Measurements from ENCODE around the gene IL1R1. TPM values are rescaled to one million over a fixed set of nuclear protein-coding genes. Genes with fewer than 3 reads are reported as not detected.

IL1R1 gene
- 0.17 TPM for total RNA-seq (ENCODE audit: unreplicated experiment)
- long read RNA-seq = 0 reads

- TF ChIP-seq CTCF (IDR thresholded peaks at IDR 0.05; ENCODE audit: partially characterized antibody, unreplicated experiment) = no peak
- Mint-ChIP-seq H3K4me1 (ENCODE audit: low read depth, unreplicated experiment) (no peaks in the 10 kb centered on the region), H3K27ac (ENCODE audit: unreplicated experiment) (no peak within 1 kb of the TSS), H3K27me3 (ENCODE audit: unreplicated experiment) (peaks cover 9% of the 10 kb centered on the region), H3K36me3 (ENCODE audit: unreplicated experiment) (peaks cover 10% of the 10 kb centered on the region), H3K4me3 (ENCODE audit: unreplicated experiment) (peak within 1 kb of the TSS; percentile 83), H3K9me3 (ENCODE audit: unreplicated experiment) (peaks cover 7% of the 10 kb centered on the region)
- DNase-seq = peak; percentile 51
These were observed at the start of gene IL1R1 for GRCh38 chr2:102141970-102142828. Gene IL1R1, plus strand, starts transcription at chr2:102142746. Its CDS starts 14,979 bp downstream, at chr2:102157725.

- no peaks in the 10 kb centered on the region for H3K27me3 Mint-ChIP-seq (ENCODE audit: unreplicated experiment)
- DNase-seq = no peak
- H3K27ac Mint-ChIP-seq (ENCODE audit: unreplicated experiment) = no peak overlapping the region
- TF ChIP-seq CTCF (IDR thresholded peaks at IDR 0.05; ENCODE audit: partially characterized antibody, unreplicated experiment) = no peak
- H3K36me3 Mint-ChIP-seq (ENCODE audit: unreplicated experiment) = peaks cover 12% of the 10 kb centered on the region
- H3K4me3 Mint-ChIP-seq (ENCODE audit: unreplicated experiment) = no peak overlapping the region
- H3K9me3 Mint-ChIP-seq (ENCODE audit: unreplicated experiment) = no peaks in the 10 kb centered on the region
- H3K4me1 Mint-ChIP-seq (ENCODE audit: low read depth, unreplicated experiment) = no peaks in the 10 kb centered on the region
These were observed 48.9 kb upstream of the IL1R1 start for GRCh38 chr2:102093662-102094061.

- DNase-seq = no peak
- Mint-ChIP-seq H3K27me3 (ENCODE audit: unreplicated experiment) (no peaks in the 10 kb centered on the region), H3K27ac (ENCODE audit: unreplicated experiment) (no peak overlapping the region), H3K4me1 (ENCODE audit: low read depth, unreplicated experiment) (no peaks in the 10 kb centered on the region), H3K4me3 (ENCODE audit: unreplicated experiment) (no peak overlapping the region), H3K9me3 (ENCODE audit: unreplicated experiment) (peaks cover 1% of the 10 kb centered on the region), H3K36me3 (ENCODE audit: unreplicated experiment) (peaks cover 7% of the 10 kb centered on the region)
- no peak for TF ChIP-seq CTCF (IDR thresholded peaks at IDR 0.05; ENCODE audit: partially characterized antibody, unreplicated experiment)
These were observed 47.6 kb upstream of the IL1R1 start for GRCh38 chr2:102094917-102095316.

GRCh38 chr2:102096103-102096502, 46.4 kb upstream of the IL1R1 start:
- no peak for DNase-seq
- H3K4me3 Mint-ChIP-seq (ENCODE audit: unreplicated experiment) = no peak overlapping the region
- TF ChIP-seq CTCF (IDR thresholded peaks at IDR 0.05; ENCODE audit: partially characterized antibody, unreplicated experiment) = no peak
- no peaks in the 10 kb centered on the region for H3K27me3 Mint-ChIP-seq (ENCODE audit: unreplicated experiment)
- no peaks in the 10 kb centered on the region for H3K36me3 Mint-ChIP-seq (ENCODE audit: unreplicated experiment)
- no peak overlapping the region for H3K27ac Mint-ChIP-seq (ENCODE audit: unreplicated experiment)
- H3K4me1 Mint-ChIP-seq (ENCODE audit: low read depth, unreplicated experiment) = no peaks in the 10 kb centered on the region
- peaks cover 3% of the 10 kb centered on the region for H3K9me3 Mint-ChIP-seq (ENCODE audit: unreplicated experiment)

- no peaks in the 10 kb centered on the region for H3K4me1 Mint-ChIP-seq (ENCODE audit: low read depth, unreplicated experiment)
- H3K27ac Mint-ChIP-seq (ENCODE audit: unreplicated experiment) = no peak overlapping the region
- peaks cover 5% of the 10 kb centered on the region for H3K9me3 Mint-ChIP-seq (ENCODE audit: unreplicated experiment)
- no peak for DNase-seq
- H3K4me3 Mint-ChIP-seq (ENCODE audit: unreplicated experiment) = no peak overlapping the region
- no peaks in the 10 kb centered on the region for H3K36me3 Mint-ChIP-seq (ENCODE audit: unreplicated experiment)
- TF ChIP-seq CTCF (IDR thresholded peaks at IDR 0.05; ENCODE audit: partially characterized antibody, unreplicated experiment) = no peak
- H3K27me3 Mint-ChIP-seq (ENCODE audit: unreplicated experiment) = peaks cover 3% of the 10 kb centered on the region
These were observed 43.8 kb upstream of the IL1R1 start for GRCh38 chr2:102098756-102099155.
